ENCODE data around the gene LNX1.

Gene LNX1

DNA sequence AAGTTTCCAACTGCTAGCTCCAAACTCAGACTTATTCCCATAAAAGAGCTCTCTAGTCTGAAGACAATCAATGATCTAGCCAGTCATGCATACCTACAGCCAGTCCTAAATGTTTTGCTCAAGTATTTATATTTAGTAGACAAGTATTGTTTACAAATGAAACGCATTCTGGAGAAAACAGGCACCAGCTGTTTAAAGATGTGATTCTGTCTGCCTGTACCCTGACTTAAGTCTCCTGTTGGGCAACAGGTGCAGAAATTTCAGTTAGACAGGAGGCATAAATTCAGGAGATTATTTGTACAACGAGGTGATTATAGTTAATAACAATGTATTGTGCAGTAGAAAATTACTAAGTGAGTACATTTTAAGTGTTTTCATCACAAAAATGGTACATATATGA lies 28.9 kb downstream of the LNX1 start:
- no peak overlapping the region for H3K27ac ChIP-seq (ENCODE audit: low read depth, low read length)
- H4K91ac ChIP-seq (ENCODE audit: low read depth, low read length): no peak overlapping the region
- no peaks in the 10 kb centered on the region for H3K27me3 ChIP-seq (ENCODE audit: insufficient read depth, low read length)
- H3K4me1 ChIP-seq (ENCODE audit: control insufficient read depth in 1 of 2, insufficient read depth in 2 of 2, low read length in 2 of 2): peaks cover 13% of the 10 kb centered on the region in 2 experiments
- H3K79me1 ChIP-seq (ENCODE audit: low read length): no peaks in the 10 kb centered on the region
- H3K18ac ChIP-seq (ENCODE audit: low read length): no peak overlapping the region
- no peak for DNase-seq
- H3K14ac ChIP-seq (ENCODE audit: low read length): no peak overlapping the region
- no peak overlapping the region for H2AK5ac ChIP-seq (ENCODE audit: low read length)
- no peaks in the 10 kb centered on the region for H3K9me3 ChIP-seq (ENCODE audit: insufficient read depth, low read depth, low read length)
- no peak overlapping the region for H3K4me3 ChIP-seq (ENCODE audit: low read depth, low read length)
- H3K9ac ChIP-seq (ENCODE audit: low read length): no peak overlapping the region
- no peak overlapping the region for H4K8ac ChIP-seq (ENCODE audit: low read depth, low read length)
- H3K23ac ChIP-seq (ENCODE audit: low read length): no peak overlapping the region
- H2AFZ ChIP-seq (ENCODE audit: insufficient read depth, low read length, poor library complexity): no peak overlapping the region
- H3K4ac ChIP-seq (ENCODE audit: low read depth, low read length): no peak overlapping the region
- no peak overlapping the region for H2BK12ac ChIP-seq (ENCODE audit: low read length)
- no CpG with 5 or more reads among the region's 2 CpGs for WGBS (ENCODE audit: extremely low coverage, insufficient coverage, insufficient read length)
- no peak overlapping the region for H2BK120ac ChIP-seq (ENCODE audit: insufficient read depth, low read length, poor library complexity)
- no peaks in the 10 kb centered on the region for H3K79me2 ChIP-seq (ENCODE audit: control insufficient read depth, insufficient read depth, low read length, poor library complexity)
- H2BK5ac ChIP-seq (ENCODE audit: low read depth, low read length, poor library complexity): no peak overlapping the region
- no peak overlapping the region for H3K4me2 ChIP-seq (ENCODE audit: low read length)
- no peaks in the 10 kb centered on the region for H3K36me3 ChIP-seq (ENCODE audit: control insufficient read depth in 1 of 2, insufficient read depth in 2 of 2, low read length in 2 of 2)
- H4K12ac ChIP-seq (ENCODE audit: low read depth, low read length): no peak overlapping the region

DNA sequence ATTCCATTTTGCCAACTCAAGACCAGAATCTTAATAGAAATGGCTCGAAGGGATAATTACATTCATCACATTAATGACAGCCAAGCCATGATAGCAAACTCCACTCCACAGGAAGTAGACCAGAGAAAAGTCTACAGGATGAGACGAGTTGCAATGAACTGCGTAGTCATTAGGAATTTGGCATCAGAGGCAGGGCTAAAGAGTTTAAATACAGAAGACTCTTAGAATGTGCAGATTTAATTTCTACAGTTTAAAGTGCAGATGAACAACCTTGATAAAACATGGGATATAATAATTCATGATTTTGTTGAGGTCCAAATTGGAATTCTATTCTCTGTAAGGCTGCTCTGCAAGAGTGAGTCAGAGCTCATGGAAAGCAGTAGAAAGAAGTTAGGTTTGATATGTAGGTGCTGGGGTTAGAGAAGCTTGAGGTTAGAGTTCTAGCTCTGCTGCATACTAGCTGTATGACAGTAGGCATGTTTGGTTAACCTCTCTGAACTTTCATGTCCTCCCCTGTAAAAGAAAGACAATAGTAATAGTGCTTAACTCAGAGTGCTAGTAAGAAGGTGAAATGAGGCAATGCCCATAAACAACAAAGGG lies 32.2 kb downstream of the LNX1 start:
- H2BK12ac ChIP-seq (ENCODE audit: low read length): no peak overlapping the region
- peaks cover 13% of the 10 kb centered on the region in 2 experiments for H3K4me1 ChIP-seq (ENCODE audit: control insufficient read depth in 1 of 2, insufficient read depth in 2 of 2, low read length in 2 of 2)
- H3K9ac ChIP-seq (ENCODE audit: low read length): no peak overlapping the region
- H3K4me2 ChIP-seq (ENCODE audit: low read length): no peak overlapping the region
- no peak overlapping the region for H3K4ac ChIP-seq (ENCODE audit: low read depth, low read length)
- H3K27me3 ChIP-seq (ENCODE audit: insufficient read depth, low read length): no peaks in the 10 kb centered on the region
- WGBS (ENCODE audit: extremely low coverage, insufficient coverage, insufficient read length): no CpG with 5 or more reads among the region's 3 CpGs
- peak overlapping the region; percentile 10 for H3K27ac ChIP-seq (ENCODE audit: low read depth, low read length)
- no peak overlapping the region for H3K4me3 ChIP-seq (ENCODE audit: low read depth, low read length)
- H2BK120ac ChIP-seq (ENCODE audit: insufficient read depth, low read length, poor library complexity): no peak overlapping the region
- DNase-seq: no peak
- H2AFZ ChIP-seq (ENCODE audit: insufficient read depth, low read length, poor library complexity): no peak overlapping the region
- no peak overlapping the region for H3K18ac ChIP-seq (ENCODE audit: low read length)
- no peak overlapping the region for H2AK5ac ChIP-seq (ENCODE audit: low read length)
- H4K8ac ChIP-seq (ENCODE audit: low read depth, low read length): no peak overlapping the region
- no peak overlapping the region for H4K91ac ChIP-seq (ENCODE audit: low read depth, low read length)
- no peaks in the 10 kb centered on the region for H3K36me3 ChIP-seq (ENCODE audit: control insufficient read depth in 1 of 2, insufficient read depth in 2 of 2, low read length in 2 of 2)
- H3K9me3 ChIP-seq (ENCODE audit: insufficient read depth, low read depth, low read length): no peaks in the 10 kb centered on the region
- H3K23ac ChIP-seq (ENCODE audit: low read length): no peak overlapping the region
- no peaks in the 10 kb centered on the region for H3K79me1 ChIP-seq (ENCODE audit: low read length)
- H3K79me2 ChIP-seq (ENCODE audit: control insufficient read depth, insufficient read depth, low read length, poor library complexity): no peaks in the 10 kb centered on the region
- H3K14ac ChIP-seq (ENCODE audit: low read length): no peak overlapping the region
- H4K12ac ChIP-seq (ENCODE audit: low read depth, low read length): no peak overlapping the region
- no peak overlapping the region for H2BK5ac ChIP-seq (ENCODE audit: low read depth, low read length, poor library complexity)

DNA sequence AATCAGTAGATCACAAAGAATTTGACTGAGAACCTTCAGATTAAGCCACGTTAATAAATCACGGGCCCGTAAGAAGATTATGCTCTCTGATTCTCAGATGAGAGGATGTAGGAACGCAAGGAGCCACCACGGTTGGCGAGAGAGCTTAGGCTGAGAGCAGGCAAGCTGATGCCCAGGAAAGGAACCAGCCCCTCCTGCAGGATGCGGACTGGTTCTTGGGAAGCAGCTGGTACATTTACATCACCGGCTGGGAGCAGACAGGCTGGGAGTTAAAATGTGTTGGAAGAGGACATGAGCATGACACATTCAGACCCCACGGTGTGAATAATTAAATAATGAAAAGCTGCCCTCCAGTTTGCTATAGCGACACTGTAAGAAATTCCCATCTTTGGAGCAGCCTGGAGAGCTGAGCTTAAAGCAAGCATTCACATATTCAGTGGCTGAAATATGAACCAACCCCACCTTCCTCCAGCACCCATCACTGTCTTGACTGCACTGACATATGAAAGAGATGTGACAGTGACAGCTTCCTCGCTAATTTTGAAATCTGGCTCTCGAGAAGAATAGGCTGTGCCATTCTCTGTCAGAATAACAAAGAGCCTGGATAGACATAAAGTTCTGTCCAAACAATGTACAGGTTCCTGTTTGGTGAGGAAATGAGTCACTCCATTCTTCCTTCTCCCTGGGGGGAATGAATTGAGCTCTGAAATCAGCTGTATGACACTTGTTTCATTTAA lies 33.1 kb downstream of the LNX1 start:
- Histone ChIP-seq H3K4me2 (ENCODE audit: low read length) (peak overlapping the region; percentile 39), H3K27ac (ENCODE audit: low read depth, low read length) (peak overlapping the region; percentile 13), H3K9ac (ENCODE audit: low read length) (no peak overlapping the region), H2BK5ac (ENCODE audit: low read depth, low read length, poor library complexity) (no peak overlapping the region), H3K79me2 (ENCODE audit: control insufficient read depth, insufficient read depth, low read length, poor library complexity) (no peaks in the 10 kb centered on the region), H4K8ac (ENCODE audit: low read depth, low read length) (no peak overlapping the region), H3K27me3 (ENCODE audit: insufficient read depth, low read length) (no peaks in the 10 kb centered on the region), H2AK5ac (ENCODE audit: low read length) (no peak overlapping the region), H2BK120ac (ENCODE audit: insufficient read depth, low read length, poor library complexity) (peak overlapping the region; percentile 27), H3K36me3 (ENCODE audit: control insufficient read depth in 1 of 2, insufficient read depth in 2 of 2, low read length in 2 of 2) (no peaks in the 10 kb centered on the region), H3K9me3 (ENCODE audit: insufficient read depth, low read depth, low read length) (no peaks in the 10 kb centered on the region), H2BK12ac (ENCODE audit: low read length) (peak overlapping the region; percentile 63), H3K4me1 (ENCODE audit: control insufficient read depth in 1 of 2, insufficient read depth in 2 of 2, low read length in 2 of 2) (peaks cover 13% of the 10 kb centered on the region in 2 experiments), H4K91ac (ENCODE audit: low read depth, low read length) (no peak overlapping the region), H3K79me1 (ENCODE audit: low read length) (no peaks in the 10 kb centered on the region), H4K12ac (ENCODE audit: low read depth, low read length) (no peak overlapping the region), H2AFZ (ENCODE audit: insufficient read depth, low read length, poor library complexity) (no peak overlapping the region), H3K4ac (ENCODE audit: low read depth, low read length) (no peak overlapping the region), H3K18ac (ENCODE audit: low read length) (no peak overlapping the region), H3K4me3 (ENCODE audit: low read depth, low read length) (no peak overlapping the region), H3K14ac (ENCODE audit: low read length) (no peak overlapping the region), H3K23ac (ENCODE audit: low read length) (no peak overlapping the region)
- WGBS (ENCODE audit: extremely low coverage, insufficient coverage, insufficient read length): no CpG with 5 or more reads among the region's 12 CpGs
- peak; percentile 28 to 65 for DNase-seq

GRCh38 chr4:53557669-53558064 lies 33.6 kb downstream of the LNX1 start:
- Histone ChIP-seq H3K14ac (ENCODE audit: low read length) (no peak overlapping the region), H3K18ac (ENCODE audit: low read length) (no peak overlapping the region), H3K9ac (ENCODE audit: low read length) (no peak overlapping the region), H4K12ac (ENCODE audit: low read depth, low read length) (no peak overlapping the region), H3K79me1 (ENCODE audit: low read length) (no peaks in the 10 kb centered on the region), H3K23ac (ENCODE audit: low read length) (no peak overlapping the region), H4K91ac (ENCODE audit: low read depth, low read length) (no peak overlapping the region), H2BK12ac (ENCODE audit: low read length) (peak overlapping the region; percentile 63), H3K4ac (ENCODE audit: low read depth, low read length) (no peak overlapping the region), H3K9me3 (ENCODE audit: insufficient read depth, low read depth, low read length) (no peaks in the 10 kb centered on the region), H4K8ac (ENCODE audit: low read depth, low read length) (no peak overlapping the region), H3K4me1 (ENCODE audit: control insufficient read depth in 1 of 2, insufficient read depth in 2 of 2, low read length in 2 of 2) (peaks cover 13% of the 10 kb centered on the region in 2 experiments), H2BK120ac (ENCODE audit: insufficient read depth, low read length, poor library complexity) (peak overlapping the region; percentile 27), H3K79me2 (ENCODE audit: control insufficient read depth, insufficient read depth, low read length, poor library complexity) (no peaks in the 10 kb centered on the region), H3K36me3 (ENCODE audit: control insufficient read depth in 1 of 2, insufficient read depth in 2 of 2, low read length in 2 of 2) (no peaks in the 10 kb centered on the region), H3K4me2 (ENCODE audit: low read length) (no peak overlapping the region), H3K27ac (ENCODE audit: low read depth, low read length) (no peak overlapping the region), H2BK5ac (ENCODE audit: low read depth, low read length, poor library complexity) (no peak overlapping the region), H2AFZ (ENCODE audit: insufficient read depth, low read length, poor library complexity) (no peak overlapping the region), H3K4me3 (ENCODE audit: low read depth, low read length) (no peak overlapping the region), H2AK5ac (ENCODE audit: low read length) (peak overlapping the region; percentile 49), H3K27me3 (ENCODE audit: insufficient read depth, low read length) (no peaks in the 10 kb centered on the region)
- no CpG with 5 or more reads among the region's 5 CpGs for WGBS (ENCODE audit: extremely low coverage, insufficient coverage, insufficient read length)
- DNase-seq: no peak
